ENCODE data around the gene TK2.

DNA sequence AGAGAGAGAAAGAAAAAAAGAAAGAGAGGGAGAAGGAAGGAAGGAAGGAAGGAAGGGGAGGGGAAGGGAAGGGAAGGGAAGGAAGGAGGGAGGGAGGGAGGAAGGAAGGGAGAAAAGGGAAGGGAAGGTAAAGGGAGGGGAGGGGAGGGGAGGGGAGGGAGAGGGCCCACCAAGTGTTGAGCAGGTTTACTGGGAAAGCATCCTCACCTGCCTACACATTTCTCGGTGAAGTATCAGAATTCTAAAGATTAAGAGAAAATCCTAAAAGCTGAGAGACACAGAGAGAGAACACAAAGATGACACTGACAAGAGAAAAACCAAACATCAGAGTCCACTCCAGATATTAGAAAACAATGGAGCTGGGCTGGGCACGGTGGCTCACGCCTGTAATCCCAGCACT, 42.3 kb upstream of the TK2 start:
- TF ChIP-seq, protein P1, sequence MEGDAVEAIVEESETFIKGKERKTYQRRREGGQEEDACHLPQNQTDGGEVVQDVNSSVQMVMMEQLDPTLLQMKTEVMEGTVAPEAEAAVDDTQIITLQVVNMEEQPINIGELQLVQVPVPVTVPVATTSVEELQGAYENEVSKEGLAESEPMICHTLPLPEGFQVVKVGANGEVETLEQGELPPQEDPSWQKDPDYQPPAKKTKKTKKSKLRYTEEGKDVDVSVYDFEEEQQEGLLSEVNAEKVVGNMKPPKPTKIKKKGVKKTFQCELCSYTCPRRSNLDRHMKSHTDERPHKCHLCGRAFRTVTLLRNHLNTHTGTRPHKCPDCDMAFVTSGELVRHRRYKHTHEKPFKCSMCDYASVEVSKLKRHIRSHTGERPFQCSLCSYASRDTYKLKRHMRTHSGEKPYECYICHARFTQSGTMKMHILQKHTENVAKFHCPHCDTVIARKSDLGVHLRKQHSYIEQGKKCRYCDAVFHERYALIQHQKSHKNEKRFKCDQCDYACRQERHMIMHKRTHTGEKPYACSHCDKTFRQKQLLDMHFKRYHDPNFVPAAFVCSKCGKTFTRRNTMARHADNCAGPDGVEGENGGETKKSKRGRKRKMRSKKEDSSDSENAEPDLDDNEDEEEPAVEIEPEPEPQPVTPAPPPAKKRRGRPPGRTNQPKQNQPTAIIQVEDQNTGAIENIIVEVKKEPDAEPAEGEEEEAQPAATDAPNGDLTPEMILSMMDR (IDR thresholded peaks at IDR 0.05; ENCODE audit: low read depth, low read length, poor library complexity, severe bottlenecking): no peak
- TF ChIP-seq EZH2phosphoT487 (IDR thresholded peaks at IDR 0.05; ENCODE audit: borderline replicate concordance, low read length): no peak

Measured in DOHH2 (cell line).